ENCODE measurements around the gene TOP3A. TPM values are rescaled to one million over a fixed set of nuclear protein-coding genes. Genes with fewer than 3 reads are reported as not detected.
A peak's percentile ranks its signal among the peaks of the same experiment; 100 is the strongest.

TOP3A gene
- total and polyA plus RNA-seq, 2 of the 13 experiments (the other 11 are each of a cell fraction or from before 2014, with no cell fraction given) = 16.9 to 36.8 TPM

- peaks cover 4 to 23% of the 10 kb centered on the region in 2 experiments; a peak in 4 of 5 replicates for H3K36me3 ChIP-seq (replicated peaks in 1 of 2; ENCODE audit: control insufficient read depth in 1 of 2, insufficient read depth in 2 of 2, low read length in 2 of 2)
- no peak for FAIRE-seq
- no peaks in the 10 kb centered on the region; a peak in 1 of 5 replicates for H3K27me3 ChIP-seq (ENCODE audit: control insufficient read depth in 1 of 2, insufficient read depth in 2 of 2, low read length in 2 of 2)
- BruUV-seq (replicated peaks) = no TSS peak
- DNase-seq (ENCODE audit: low spot score) = no peak
- 70% methylated on average over 2 of the region's 2 CpGs for WGBS (ENCODE audit: low lambda C conversion rate)
- no peak for ATAC-seq
- peaks cover 24% of the 10 kb centered on the region for H3K4me1 ChIP-seq (ENCODE audit: insufficient read depth, low read length)
- H3K4me3 ChIP-seq (replicated peaks in 1 of 3; ENCODE audit: insufficient read depth in 1 of 3, low read depth in 2 of 3, low read length in 3 of 3) = peak overlapping the region in 1 of 3 experiments; percentile 82; a peak in 2 of 6 replicates
- POLR2A ChIA-PET = no interaction called here
- H4K20me1 ChIP-seq (ENCODE audit: insufficient read depth, low read length) = peaks cover under 1% of the 10 kb centered on the region; the same call in 1 of the 2 replicates
- peak overlapping the region; percentile 80; the same call in 1 of the 2 replicates for H3K9ac ChIP-seq (ENCODE audit: insufficient read depth, low read depth, low read length)
- no peak overlapping the region for H2AFZ ChIP-seq (ENCODE audit: low read length)
- no peaks in the 10 kb centered on the region for H3K9me3 ChIP-seq (ENCODE audit: low read length)
- H3K79me2 ChIP-seq (ENCODE audit: insufficient read depth, low read length) = peaks cover 18% of the 10 kb centered on the region
- H3K4me2 ChIP-seq (ENCODE audit: low read depth, low read length) = peak overlapping the region; percentile 97
- CTCF ChIA-PET (ENCODE audit: low intra/inter-chr PET ratio, low total read pairs) = no interaction called here
- intact Hi-C loops (cut with micrococcal nuclease; ENCODE audit: unreplicated experiment) (no loop called here), in situ Hi-C loops (cut with HindIII; ENCODE audit: extremely low pct_ligation_motif_present, low pct_unique_long_range_greater_than_20kb) (no loop called here)
- no peak overlapping the region for H3K27ac ChIP-seq (ENCODE audit: extremely low read length, insufficient read depth, low read length)
- TF ChIP-seq, protein P1, sequence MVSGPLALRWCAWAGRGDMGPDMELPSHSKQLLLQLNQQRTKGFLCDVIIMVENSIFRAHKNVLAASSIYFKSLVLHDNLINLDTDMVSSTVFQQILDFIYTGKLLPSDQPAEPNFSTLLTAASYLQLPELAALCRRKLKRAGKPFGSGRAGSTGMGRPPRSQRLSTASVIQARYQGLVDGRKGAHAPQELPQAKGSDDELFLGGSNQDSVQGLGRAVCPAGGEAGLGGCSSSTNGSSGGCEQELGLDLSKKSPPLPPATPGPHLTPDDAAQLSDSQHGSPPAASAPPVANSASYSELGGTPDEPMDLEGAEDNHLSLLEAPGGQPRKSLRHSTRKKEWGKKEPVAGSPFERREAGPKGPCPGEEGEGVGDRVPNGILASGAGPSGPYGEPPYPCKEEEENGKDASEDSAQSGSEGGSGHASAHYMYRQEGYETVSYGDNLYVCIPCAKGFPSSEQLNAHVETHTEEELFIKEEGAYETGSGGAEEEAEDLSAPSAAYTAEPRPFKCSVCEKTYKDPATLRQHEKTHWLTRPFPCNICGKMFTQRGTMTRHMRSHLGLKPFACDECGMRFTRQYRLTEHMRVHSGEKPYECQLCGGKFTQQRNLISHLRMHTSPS (CRISPR knock-in tag; IDR thresholded peaks at IDR 0.05; ENCODE audit: low read depth) = no peak
- TF ChIP-seq, protein P2, sequence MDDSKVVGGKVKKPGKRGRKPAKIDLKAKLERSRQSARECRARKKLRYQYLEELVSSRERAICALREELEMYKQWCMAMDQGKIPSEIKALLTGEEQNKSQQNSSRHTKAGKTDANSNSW (CRISPR knock-in tag; IDR thresholded peaks at IDR 0.05; ENCODE audit: borderline replicate concordance) = no peak
- TF ChIP-seq PHF8 (CRISPR knock-in tag; IDR thresholded peaks at IDR 0.05) (no peak), ARNT2 (CRISPR knock-in tag; IDR thresholded peaks at IDR 0.05; ENCODE audit: low read depth) (no peak), ZNF737 (CRISPR knock-in tag; IDR thresholded peaks at IDR 0.05; ENCODE audit: borderline replicate concordance) (no peak), CBX5 (CRISPR knock-in tag; IDR thresholded peaks at IDR 0.05; ENCODE audit: borderline replicate concordance) (no peak), GTF3A (CRISPR knock-in tag; conservative IDR thresholded peaks at IDR 0.05) (no peak), FOXK2 (IDR thresholded peaks at IDR 0.05) (no peak), ZNF17 (CRISPR knock-in tag; IDR thresholded peaks at IDR 0.05) (no peak), ZBTB38 (CRISPR knock-in tag; IDR thresholded peaks at IDR 0.05) (no peak), ZNF550 (CRISPR knock-in tag; IDR thresholded peaks at IDR 0.05; ENCODE audit: borderline replicate concordance) (no peak)
- TF ChIP-seq, protein P3, sequence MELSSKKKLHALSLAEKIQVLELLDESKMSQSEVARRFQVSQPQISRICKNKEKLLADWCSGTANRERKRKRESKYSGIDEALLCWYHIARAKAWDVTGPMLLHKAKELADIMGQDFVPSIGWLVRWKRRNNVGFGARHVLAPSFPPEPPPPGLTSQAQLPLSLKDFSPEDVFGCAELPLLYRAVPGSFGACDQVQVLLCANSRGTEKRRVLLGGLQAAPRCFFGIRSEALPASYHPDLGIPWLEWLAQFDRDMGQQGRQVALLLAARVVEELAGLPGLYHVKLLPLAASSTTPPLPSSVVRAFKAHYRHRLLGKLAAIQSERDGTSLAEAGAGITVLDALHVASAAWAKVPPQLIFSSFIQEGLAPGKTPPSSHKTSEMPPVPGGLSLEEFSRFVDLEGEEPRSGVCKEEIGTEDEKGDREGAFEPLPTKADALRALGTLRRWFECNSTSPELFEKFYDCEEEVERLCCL (CRISPR knock-in tag; IDR thresholded peaks at IDR 0.05; ENCODE audit: borderline replicate concordance) = no peak
- TF ChIP-seq, protein P4, sequence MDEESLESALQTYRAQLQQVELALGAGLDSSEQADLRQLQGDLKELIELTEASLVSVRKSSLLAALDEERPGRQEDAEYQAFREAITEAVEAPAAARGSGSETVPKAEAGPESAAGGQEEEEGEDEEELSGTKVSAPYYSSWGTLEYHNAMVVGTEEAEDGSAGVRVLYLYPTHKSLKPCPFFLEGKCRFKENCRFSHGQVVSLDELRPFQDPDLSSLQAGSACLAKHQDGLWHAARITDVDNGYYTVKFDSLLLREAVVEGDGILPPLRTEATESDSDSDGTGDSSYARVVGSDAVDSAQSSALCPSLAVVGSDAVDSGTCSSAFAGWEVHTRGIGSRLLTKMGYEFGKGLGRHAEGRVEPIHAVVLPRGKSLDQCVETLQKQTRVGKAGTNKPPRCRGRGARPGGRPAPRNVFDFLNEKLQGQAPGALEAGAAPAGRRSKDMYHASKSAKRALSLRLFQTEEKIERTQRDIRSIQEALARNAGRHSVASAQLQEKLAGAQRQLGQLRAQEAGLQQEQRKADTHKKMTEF (CRISPR knock-in tag; IDR thresholded peaks at IDR 0.05) = no peak
- TF ChIP-seq, protein P5, sequence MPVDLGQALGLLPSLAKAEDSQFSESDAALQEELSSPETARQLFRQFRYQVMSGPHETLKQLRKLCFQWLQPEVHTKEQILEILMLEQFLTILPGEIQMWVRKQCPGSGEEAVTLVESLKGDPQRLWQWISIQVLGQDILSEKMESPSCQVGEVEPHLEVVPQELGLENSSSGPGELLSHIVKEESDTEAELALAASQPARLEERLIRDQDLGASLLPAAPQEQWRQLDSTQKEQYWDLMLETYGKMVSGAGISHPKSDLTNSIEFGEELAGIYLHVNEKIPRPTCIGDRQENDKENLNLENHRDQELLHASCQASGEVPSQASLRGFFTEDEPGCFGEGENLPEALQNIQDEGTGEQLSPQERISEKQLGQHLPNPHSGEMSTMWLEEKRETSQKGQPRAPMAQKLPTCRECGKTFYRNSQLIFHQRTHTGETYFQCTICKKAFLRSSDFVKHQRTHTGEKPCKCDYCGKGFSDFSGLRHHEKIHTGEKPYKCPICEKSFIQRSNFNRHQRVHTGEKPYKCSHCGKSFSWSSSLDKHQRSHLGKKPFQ (CRISPR knock-in tag; IDR thresholded peaks at IDR 0.05; ENCODE audit: insufficient replicate concordance) = no peak
- TF ChIP-seq, protein P6, sequence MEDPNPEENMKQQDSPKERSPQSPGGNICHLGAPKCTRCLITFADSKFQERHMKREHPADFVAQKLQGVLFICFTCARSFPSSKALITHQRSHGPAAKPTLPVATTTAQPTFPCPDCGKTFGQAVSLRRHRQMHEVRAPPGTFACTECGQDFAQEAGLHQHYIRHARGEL (CRISPR knock-in tag; IDR thresholded peaks at IDR 0.05) = no peak
These were observed 52.7 kb downstream of the TOP3A start for GRCh38 chr17:18262111-18262510.

All from HepG2 (cell line).